ENCODE measurements around the gene QARS1. TPM values are rescaled to one million over a fixed set of nuclear protein-coding genes. Genes with fewer than 3 reads are reported as not detected.

Gene QARS1
- total RNA-seq, 1 experiment from 2014 or later, result 346 TPM

DNA sequence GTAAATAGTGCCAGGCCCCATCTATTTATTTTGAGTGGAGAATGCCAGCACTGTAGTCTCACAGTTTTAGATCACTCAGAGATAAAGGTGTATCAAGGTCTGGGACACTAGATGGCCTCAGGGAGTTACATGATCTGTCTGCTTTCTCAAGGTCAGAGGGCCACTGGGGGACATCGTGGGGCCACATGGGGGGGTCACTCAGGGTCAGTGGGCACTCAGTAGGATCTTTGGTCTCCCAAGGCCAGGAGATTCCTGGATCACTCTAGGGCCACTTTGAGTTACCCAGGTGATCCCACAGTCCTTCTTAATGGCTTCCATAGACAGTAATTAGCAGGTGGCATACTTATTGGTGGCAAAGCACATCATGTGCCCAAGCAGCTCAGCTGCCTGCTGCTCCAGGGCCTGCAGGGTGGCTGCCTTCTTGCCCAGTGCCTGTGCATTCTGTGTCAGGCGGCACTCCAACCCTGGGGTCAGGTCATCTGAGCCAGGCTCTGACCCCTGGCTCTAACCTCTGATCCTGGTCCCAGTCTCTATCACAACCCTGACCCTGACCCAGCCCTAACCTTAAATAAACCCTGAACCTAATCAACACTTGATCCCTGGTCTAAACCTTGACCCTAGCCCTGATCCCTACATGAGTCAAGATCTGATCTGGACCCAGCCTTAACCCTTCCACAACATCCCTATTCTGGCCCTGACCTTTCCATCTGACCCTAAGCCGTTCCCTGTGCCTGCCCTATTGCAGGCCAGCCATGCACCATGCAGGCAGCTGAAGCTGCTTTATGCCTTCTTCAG is 30.1 kb upstream of the QARS1 start:
- peak; percentile 13 for DNase-seq (ENCODE audit: low read depth, low spot score)
- H3K79me2 ChIP-seq (ENCODE audit: insufficient read depth, low read length), result peaks cover 11% of the 10 kb centered on the region; the same call in 1 of the 2 replicates
- ATAC-seq, result no peak
- H2AFZ ChIP-seq (ENCODE audit: low read depth, low read length, poor library complexity, severe bottlenecking), result no peak overlapping the region
- H3K9ac ChIP-seq (ENCODE audit: low read length), result peak overlapping the region; percentile 87; the same call in 1 of the 2 replicates
- H3K9me2 ChIP-seq (ENCODE audit: insufficient read depth), result no peaks in the 10 kb centered on the region
- CTCF ChIA-PET, result interaction anchor here (0.7 to 2.7 kb wide), 3 partner anchors 14 to 314 kb away, joined by 3 to 13 read pairs (median 12); partner anchors contain the start of genes QRICH1 and USP19
- peak overlapping the region; percentile 100 for H3K4me2 ChIP-seq (ENCODE audit: low read length)
- POLR2A ChIA-PET, result interaction anchor here (2.6 kb wide), 1 partner anchor 41 kb away, joined by 23 read pairs; the partner anchor contains the start of gene QRICH1
- RAD21 ChIA-PET (ENCODE audit: low non-redundant PET in 1 of 2, low total read pairs in 2 of 2, uncharacterized antibody in 2 of 2, unreplicated experiment in 2 of 2), result interaction anchor here in 1 of 2 experiments (0.6 kb wide), 1 partner anchor 10 kb away, joined by 3 read pairs; no protein-coding TSS in a partner anchor
- H3K36me3 ChIP-seq (ENCODE audit: control insufficient read depth in 1 of 2, insufficient read depth in 2 of 2, low read length in 2 of 2), result no peaks in the 10 kb centered on the region; a peak in 1 of 4 replicates
- peak overlapping the region; percentile 89 for H3K27ac ChIP-seq (ENCODE audit: low read depth, low read length)
- H3K9me3 ChIP-seq (ENCODE audit: control insufficient read depth in 1 of 2, insufficient read depth in 1 of 2, low read depth in 1 of 2, low read length in 2 of 2), result no peaks in the 10 kb centered on the region
- no TSS peak for BruUV-seq (replicated peaks)
- intact Hi-C loops (cut with micrococcal nuclease), result loop anchor here (1.0 kb wide), 1 partner anchor 315 kb away; no protein-coding TSS in a partner anchor
- H3K27me3 ChIP-seq (ENCODE audit: insufficient read depth, low read length), result no peaks in the 10 kb centered on the region
- TF ChIP-seq SIN3A (IDR thresholded peaks at IDR 0.05; ENCODE audit: low read depth), result no peak
- TF ChIP-seq, protein P1, sequence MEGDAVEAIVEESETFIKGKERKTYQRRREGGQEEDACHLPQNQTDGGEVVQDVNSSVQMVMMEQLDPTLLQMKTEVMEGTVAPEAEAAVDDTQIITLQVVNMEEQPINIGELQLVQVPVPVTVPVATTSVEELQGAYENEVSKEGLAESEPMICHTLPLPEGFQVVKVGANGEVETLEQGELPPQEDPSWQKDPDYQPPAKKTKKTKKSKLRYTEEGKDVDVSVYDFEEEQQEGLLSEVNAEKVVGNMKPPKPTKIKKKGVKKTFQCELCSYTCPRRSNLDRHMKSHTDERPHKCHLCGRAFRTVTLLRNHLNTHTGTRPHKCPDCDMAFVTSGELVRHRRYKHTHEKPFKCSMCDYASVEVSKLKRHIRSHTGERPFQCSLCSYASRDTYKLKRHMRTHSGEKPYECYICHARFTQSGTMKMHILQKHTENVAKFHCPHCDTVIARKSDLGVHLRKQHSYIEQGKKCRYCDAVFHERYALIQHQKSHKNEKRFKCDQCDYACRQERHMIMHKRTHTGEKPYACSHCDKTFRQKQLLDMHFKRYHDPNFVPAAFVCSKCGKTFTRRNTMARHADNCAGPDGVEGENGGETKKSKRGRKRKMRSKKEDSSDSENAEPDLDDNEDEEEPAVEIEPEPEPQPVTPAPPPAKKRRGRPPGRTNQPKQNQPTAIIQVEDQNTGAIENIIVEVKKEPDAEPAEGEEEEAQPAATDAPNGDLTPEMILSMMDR (IDR thresholded peaks at IDR 0.05 in 2 of 3, conservative IDR thresholded peaks at IDR 0.05 in 1 of 3; ENCODE audit: borderline replicate concordance in 1 of 3, insufficient read depth in 1 of 3, low read depth in 2 of 3, low read length in 2 of 3), result peak in 2 of 3 experiments; percentile 21 to 36; a peak in 3 of 6 replicates
- peaks cover 16 to 46% of the 10 kb centered on the region in 2 experiments for H3K4me1 ChIP-seq (ENCODE audit: control insufficient read depth in 1 of 2, insufficient read depth in 2 of 2, low read length in 2 of 2)
- H3K4me3 ChIP-seq (replicated peaks in 1 of 2; ENCODE audit: low read depth in 1 of 2, low read length in 2 of 2), result peak overlapping the region; percentile 70 to 91; a peak in 3 of 4 replicates
- H4K20me1 ChIP-seq (ENCODE audit: insufficient read depth), result no peaks in the 10 kb centered on the region

Measured in HCT116 (cell line).